Thyroid gland (tissue), 4 donors: ENCODE results near the gene ZFAND3. TPM values are rescaled to one million over a fixed set of nuclear protein-coding genes. Genes with fewer than 3 reads are reported as not detected.

ENCODE experiments used
- DNase-seq, 2 donors: peaks; one replicate each; pipeline ENCODE4 v3.0.0-alpha.2; 2019
- H3K27ac ChIP-seq, 3 donors: fragments of 200-600 bp; sonication (generic); 1 replicate in 2 of 3; 2 replicates in 1 of 3; pipeline ENCODE4 v1.5.1; 2016 to 2019; ENCODE audit warnings: mild to moderate bottlenecking in 1 of 3, moderate library complexity in 1 of 3
- H3K27me3 ChIP-seq: fragments of 200-600 bp; sonication (generic); one replicate; pipeline ENCODE4 v1.5.1; 2019
- H3K36me3 ChIP-seq, 2 donors: fragments of 200-600 bp; sonication (generic); one replicate each; pipeline ENCODE4 v1.5.1; 2016 to 2019
- H3K4me1 ChIP-seq, 2 donors: fragments of 200-600 bp; sonication (generic); one replicate each; pipeline ENCODE4 v1.5.1; 2017 to 2019
- H3K4me3 ChIP-seq, 3 donors: fragments of 200-600 bp; sonication (generic); replicated peaks in 1 of 3; 1 replicate in 2 of 3; 2 replicates in 1 of 3; pipeline ENCODE4 v1.5.1; 2016; ENCODE audit warnings: mild to moderate bottlenecking in 1 of 3
- H3K9me3 ChIP-seq: fragments of 200-600 bp; sonication (generic); one replicate; pipeline ENCODE4 v1.5.1; 2017
- POLR2A ChIP-seq, 2 donors: fragments of 450-650 bp; IDR thresholded peaks; one replicate each; pipeline ENCODE4 v1.6.1; 2017; ENCODE audit warnings: antibody characterized with exemption in 2 of 2, mild to moderate bottlenecking in 2 of 2, moderate library complexity in 1 of 2
- WGBS, 2 donors: methylation state at CpG; one replicate each; pipeline ENCODE4 v1.1.5; 2017; 5-methylcytosine and 5-hydroxymethylcytosine counted together
- intact Hi-C: fragments of 100-400 bp; cut with DNase I; formaldehyde crosslinking; loops from one replicate; pipeline ENCODE4 v1.15.1; 2023
- total RNA-seq, 4 donors: library from RNA; depleted of rRNA; stranded (reverse); fragments of >200 nt; gene quantifications; one replicate each; pipeline ENCODE4 v1.2.3, GENCODE V29; 2016
- TF ChIP-seq, protein P1 (sequence below), 6 experiments: fragments of 200-600 bp in 3 of 6; fragments of 450-650 bp in 3 of 6; sonication (generic) in 3 of 6; IDR thresholded peaks; one replicate each; pipeline ENCODE4 v1.5.1; 2016 to 2019; ENCODE audit warnings: antibody characterized with exemption in 6 of 6, mild to moderate bottlenecking in 2 of 6, inconsistent platforms in 1 of 6, moderate library complexity in 1 of 6

The ZFAND3 gene
- total RNA-seq, 4 donors from 2014 or later: 41.3 to 57.7 (median 55.9) TPM

DNA sequence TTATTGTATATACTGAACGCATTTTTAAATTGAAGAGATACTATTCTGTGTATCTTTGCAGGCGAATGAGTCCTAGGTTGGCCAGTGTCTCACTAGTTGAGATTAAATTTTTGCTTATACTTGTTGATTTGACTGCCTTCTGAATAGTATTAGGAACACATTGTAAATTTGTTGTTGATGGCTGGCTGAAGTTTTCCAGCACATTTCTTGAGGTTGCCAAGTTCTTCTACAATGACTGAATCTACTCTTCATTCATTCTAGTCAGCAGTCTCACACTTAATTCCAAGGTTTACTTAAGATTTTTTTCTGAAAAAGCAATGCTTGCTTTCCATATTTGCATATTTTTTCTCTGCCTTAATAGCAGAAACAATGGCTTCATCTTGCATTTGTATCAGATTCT is 151.7 kb downstream of the ZFAND3 start:
- no peaks in the 10 kb centered on the region for H3K9me3 ChIP-seq
- TF ChIP-seq, protein P1, sequence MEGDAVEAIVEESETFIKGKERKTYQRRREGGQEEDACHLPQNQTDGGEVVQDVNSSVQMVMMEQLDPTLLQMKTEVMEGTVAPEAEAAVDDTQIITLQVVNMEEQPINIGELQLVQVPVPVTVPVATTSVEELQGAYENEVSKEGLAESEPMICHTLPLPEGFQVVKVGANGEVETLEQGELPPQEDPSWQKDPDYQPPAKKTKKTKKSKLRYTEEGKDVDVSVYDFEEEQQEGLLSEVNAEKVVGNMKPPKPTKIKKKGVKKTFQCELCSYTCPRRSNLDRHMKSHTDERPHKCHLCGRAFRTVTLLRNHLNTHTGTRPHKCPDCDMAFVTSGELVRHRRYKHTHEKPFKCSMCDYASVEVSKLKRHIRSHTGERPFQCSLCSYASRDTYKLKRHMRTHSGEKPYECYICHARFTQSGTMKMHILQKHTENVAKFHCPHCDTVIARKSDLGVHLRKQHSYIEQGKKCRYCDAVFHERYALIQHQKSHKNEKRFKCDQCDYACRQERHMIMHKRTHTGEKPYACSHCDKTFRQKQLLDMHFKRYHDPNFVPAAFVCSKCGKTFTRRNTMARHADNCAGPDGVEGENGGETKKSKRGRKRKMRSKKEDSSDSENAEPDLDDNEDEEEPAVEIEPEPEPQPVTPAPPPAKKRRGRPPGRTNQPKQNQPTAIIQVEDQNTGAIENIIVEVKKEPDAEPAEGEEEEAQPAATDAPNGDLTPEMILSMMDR (IDR thresholded peaks at IDR 0.05): no peak
- no peak for TF ChIP-seq POLR2A (IDR thresholded peaks at IDR 0.05)
- H3K27ac ChIP-seq: no peak overlapping the region
- no peak for DNase-seq
- peaks cover 5 to 15% of the 10 kb centered on the region in 2 donors for H3K4me1 ChIP-seq
- no peak overlapping the region for H3K4me3 ChIP-seq
- H3K27me3 ChIP-seq: no peaks in the 10 kb centered on the region
- 93% methylated on average over 2 of the region's 2 CpGs for WGBS, 2 donors
- H3K36me3 ChIP-seq: no peaks in the 10 kb centered on the region
- intact Hi-C loops: no loop called here

DNA sequence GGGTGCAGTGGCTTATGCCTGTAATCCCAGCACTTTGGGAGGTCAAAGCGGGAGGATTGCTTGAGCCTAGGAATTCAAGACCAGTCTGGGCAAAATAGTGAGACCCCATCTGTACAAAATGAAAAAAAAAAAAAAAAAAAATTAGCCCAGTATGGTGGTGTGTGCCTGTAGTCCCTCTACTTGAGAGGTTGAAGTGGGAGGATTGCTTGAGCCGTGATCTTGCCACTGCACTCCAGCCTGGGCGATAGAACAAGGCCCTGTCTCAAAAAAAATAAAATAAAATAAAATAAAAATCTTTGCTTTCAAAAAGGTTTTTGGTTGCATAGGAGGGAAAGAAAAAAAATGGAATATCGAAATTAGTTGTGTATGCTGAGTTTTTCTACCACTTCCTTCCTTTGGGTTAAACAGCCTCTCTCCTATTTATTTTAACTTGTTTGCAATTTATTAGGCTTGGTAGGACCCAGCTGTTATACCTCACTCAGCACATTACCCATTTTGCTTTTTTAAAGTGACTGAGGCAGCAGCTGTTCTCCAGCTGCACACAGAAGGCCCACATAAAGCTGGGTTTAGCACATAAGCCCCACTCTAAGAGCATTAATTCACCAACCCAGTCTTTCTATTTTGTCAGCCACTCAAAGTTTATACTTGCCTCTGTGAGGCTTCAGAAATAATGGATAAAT is 152.3 kb downstream of the ZFAND3 start:
- H3K27ac ChIP-seq: peak overlapping the region in 1 of 3 donors; percentile 6
- TF ChIP-seq, protein P1 (IDR thresholded peaks at IDR 0.05): no peak
- TF ChIP-seq POLR2A (IDR thresholded peaks at IDR 0.05): no peak
- WGBS, 2 donors: 88 to 91% methylated on average over 4 of the region's 4 CpGs
- no peak for DNase-seq
- no peaks in the 10 kb centered on the region for H3K9me3 ChIP-seq
- intact Hi-C loops: no loop called here
- no peak overlapping the region for H3K4me3 ChIP-seq
- H3K27me3 ChIP-seq: no peaks in the 10 kb centered on the region
- H3K36me3 ChIP-seq: no peaks in the 10 kb centered on the region
- H3K4me1 ChIP-seq: peaks cover 0 to 10% of the 10 kb centered on the region in 2 donors

DNA sequence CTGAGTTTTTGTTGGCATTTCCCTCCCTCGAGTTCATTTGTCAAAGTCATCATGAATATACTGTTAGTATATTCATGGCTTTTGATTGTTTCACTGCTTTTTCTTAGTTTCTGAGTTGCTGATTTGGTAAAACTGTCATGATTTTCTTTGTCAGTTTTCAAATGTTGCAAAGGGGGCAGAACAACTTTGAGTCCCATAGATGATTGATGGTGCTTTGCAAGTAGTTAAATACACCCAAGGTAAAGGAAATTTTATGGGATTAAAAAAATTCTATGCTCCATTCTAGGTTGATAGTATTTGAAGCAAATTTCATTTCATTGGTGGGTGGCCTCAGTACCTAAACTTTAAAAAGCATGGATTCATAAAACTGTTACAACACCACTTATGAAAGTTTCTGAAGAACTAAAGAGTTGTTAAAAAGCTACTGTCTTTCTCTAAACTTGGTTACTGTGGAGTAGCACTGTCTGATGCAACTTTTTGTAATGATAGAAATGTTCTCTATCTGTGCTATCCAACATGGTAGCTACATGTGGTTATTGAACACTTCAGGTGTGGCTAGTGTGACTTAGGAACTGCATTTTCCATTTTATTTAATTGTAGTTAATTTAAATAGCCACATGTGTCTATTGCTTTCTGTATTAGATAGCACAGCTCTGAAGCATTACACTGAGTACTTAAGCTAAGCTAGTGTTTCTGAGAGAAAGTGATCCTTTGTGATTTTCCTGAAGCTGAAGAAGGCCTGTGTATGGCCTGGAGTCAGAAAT is 153.6 kb downstream of the ZFAND3 start:
- H3K4me3 ChIP-seq: no peak overlapping the region
- H3K36me3 ChIP-seq: no peaks in the 10 kb centered on the region
- H3K9me3 ChIP-seq: no peaks in the 10 kb centered on the region
- H3K27me3 ChIP-seq: no peaks in the 10 kb centered on the region
- H3K4me1 ChIP-seq: peaks cover 0 to 10% of the 10 kb centered on the region in 2 donors
- intact Hi-C loops: no loop called here
- TF ChIP-seq, protein P1 (IDR thresholded peaks at IDR 0.05): no peak
- TF ChIP-seq POLR2A (IDR thresholded peaks at IDR 0.05): no peak
- DNase-seq: no peak
- H3K27ac ChIP-seq: no peak overlapping the region
- WGBS, 2 donors: 84 to 90% methylated on average over 1 of the region's 1 CpG

DNA sequence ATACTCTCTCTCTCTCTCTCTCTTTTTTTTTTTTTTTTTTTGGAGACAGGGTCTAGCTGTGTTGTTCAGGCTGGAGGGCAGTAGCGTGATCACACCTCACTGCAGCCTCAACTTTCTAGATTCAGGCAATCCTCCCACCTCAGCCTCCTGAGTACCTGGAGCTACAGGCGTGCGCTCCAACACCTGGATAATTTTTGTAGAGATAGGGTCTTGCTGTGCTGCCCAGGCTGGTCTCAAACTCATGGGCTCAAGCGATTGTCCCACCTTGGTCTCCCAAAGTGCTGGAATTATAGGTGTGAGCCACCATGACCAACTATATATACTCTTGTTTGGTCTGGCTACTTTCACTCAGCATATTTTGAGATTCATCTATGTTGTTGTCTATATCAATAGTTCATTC is 154.9 kb downstream of the ZFAND3 start:
- Histone ChIP-seq H3K27ac (no peak overlapping the region), H3K36me3 (no peaks in the 10 kb centered on the region), H3K4me1 (peaks cover 7 to 15% of the 10 kb centered on the region in 2 donors), H3K27me3 (no peaks in the 10 kb centered on the region), H3K9me3 (no peaks in the 10 kb centered on the region), H3K4me3 (no peak overlapping the region)
- TF ChIP-seq, protein P1 (IDR thresholded peaks at IDR 0.05): no peak
- TF ChIP-seq POLR2A (IDR thresholded peaks at IDR 0.05): no peak
- 98 to 100% methylated on average over 4 of the region's 4 CpGs for WGBS, 2 donors
- intact Hi-C loops: no loop called here
- no peak for DNase-seq

DNA sequence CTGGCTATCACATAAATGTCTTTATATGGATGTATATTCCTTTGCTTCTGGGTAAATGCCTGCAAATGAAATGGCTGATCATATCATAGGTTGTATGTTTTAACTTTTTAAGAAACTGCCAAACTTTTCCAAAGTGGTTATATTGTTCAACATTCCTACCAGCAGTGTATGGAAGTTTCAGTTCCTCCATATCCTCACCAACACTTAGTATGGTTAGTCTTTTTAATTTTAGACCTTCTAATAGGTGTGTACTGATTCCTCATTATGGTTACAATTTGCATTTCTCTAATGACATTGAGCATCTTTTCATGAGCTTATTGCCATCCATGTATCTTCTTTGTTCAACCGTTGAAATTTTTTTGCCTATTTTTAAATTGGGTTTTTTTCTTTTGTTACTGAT is 155.4 kb downstream of the ZFAND3 start:
- DNase-seq: no peak
- WGBS, 2 donors: 89 to 96% methylated on average over 1 of the region's 1 CpG
- no peaks in the 10 kb centered on the region for H3K9me3 ChIP-seq
- H3K4me3 ChIP-seq: no peak overlapping the region
- peaks cover 13 to 21% of the 10 kb centered on the region in 2 donors for H3K4me1 ChIP-seq
- intact Hi-C loops: no loop called here
- H3K36me3 ChIP-seq: no peaks in the 10 kb centered on the region
- no peak for TF ChIP-seq POLR2A (IDR thresholded peaks at IDR 0.05)
- TF ChIP-seq, protein P1 (IDR thresholded peaks at IDR 0.05): no peak
- H3K27ac ChIP-seq: no peak overlapping the region
- H3K27me3 ChIP-seq: no peaks in the 10 kb centered on the region
